ENCODE data around the gene EAF1. TPM values are rescaled to one million over a fixed set of nuclear protein-coding genes. Genes with fewer than 3 reads are reported as not detected.
A peak's percentile ranks its signal among the peaks of the same experiment; 100 is the strongest.
"Not testable (repeated sequence)": the region's sequence is repeated elsewhere in the genome, so short reads cannot be mapped to it uniquely, and the experiment has no call there.

Gene EAF1
- total and polyA plus RNA-seq, 4 experiments from 2014 or later = 8.9 to 19.7 (median 16.3) TPM

GRCh38 chr3:15385238-15385695 is 42.1 kb upstream of the EAF1 start:
- H3K4me3 ChIP-seq (ENCODE audit: low read length in 2 of 2); H3K27me3 Mint-ChIP-seq; H3K4me3 Mint-ChIP-seq; H3K36me3 ChIP-seq (ENCODE audit: insufficient read depth, low read length); intact Hi-C loops (cut with micrococcal nuclease); H3K9me3 ChIP-seq (ENCODE audit: control insufficient read depth in 1 of 2, low read length in 2 of 2); H3K27me3 ChIP-seq (ENCODE audit: insufficient read depth, low read length); DNase-seq; H3K4me1 Mint-ChIP-seq; H3K36me3 Mint-ChIP-seq; H3K4me1 ChIP-seq (ENCODE audit: insufficient read depth, low read length); H3K27ac ChIP-seq (ENCODE audit: low read depth, low read length); H3K27ac Mint-ChIP-seq: not testable (repeated sequence)
- peaks cover 0 to 14% (median 4%) of the 10 kb centered on the region in 8 donors for H3K9me3 Mint-ChIP-seq
- POLR2A ChIA-PET (ENCODE audit: partially characterized antibody) = interaction anchor here (1.2 kb wide), 1 partner anchor 179 kb away, joined by 4 read pairs; the partner anchor contains the start of gene CAPN7
- CTCF ChIA-PET (ENCODE audit: partially characterized antibody) = interaction anchor here (1.2 to 5.2 kb wide), 4 partner anchors 20 to 119 kb away, joined by 3 to 33 read pairs (median 8); partner anchors contain the start of gene SH3BP5

- Histone ChIP-seq H3K9me3 (ENCODE audit: control insufficient read depth in 1 of 2, low read length in 2 of 2) (no peaks in the 10 kb centered on the region), H3K27me3 (ENCODE audit: insufficient read depth, low read length) (no peaks in the 10 kb centered on the region), H3K4me3 (ENCODE audit: low read length in 2 of 2) (no peak overlapping the region), H3K27ac (ENCODE audit: low read depth, low read length) (no peak overlapping the region), H3K4me1 (ENCODE audit: insufficient read depth, low read length) (no peaks in the 10 kb centered on the region), H3K36me3 (ENCODE audit: insufficient read depth, low read length) (no peaks in the 10 kb centered on the region)
- Mint-ChIP-seq H3K27ac (peak overlapping the region in 1 of 7 donors; percentile 64), H3K4me3 (no peak overlapping the region), H3K9me3 (peaks cover 0 to 14% (median 4%) of the 10 kb centered on the region in 8 donors), H3K27me3 (no peaks in the 10 kb centered on the region), H3K4me1 (peaks cover 0 to 7% (median 3%) of the 10 kb centered on the region in 4 donors), H3K36me3 (no peaks in the 10 kb centered on the region)
- CTCF ChIA-PET (ENCODE audit: partially characterized antibody) = interaction anchor here (0.6 to 5.2 kb wide), 3 partner anchors 31 to 147 kb away, joined by 3 to 33 read pairs (median 3); no protein-coding TSS in a partner anchor
- POLR2A ChIA-PET (ENCODE audit: partially characterized antibody) = interaction anchor here (1.2 kb wide), 1 partner anchor 180 kb away, joined by 4 read pairs; the partner anchor contains the start of gene CAPN7
- no peak for DNase-seq
- intact Hi-C loops (cut with micrococcal nuclease) = no loop called here
Observed at GRCh38 chr3:15385901-15386653, 41.3 kb upstream of the EAF1 start.

DNA sequence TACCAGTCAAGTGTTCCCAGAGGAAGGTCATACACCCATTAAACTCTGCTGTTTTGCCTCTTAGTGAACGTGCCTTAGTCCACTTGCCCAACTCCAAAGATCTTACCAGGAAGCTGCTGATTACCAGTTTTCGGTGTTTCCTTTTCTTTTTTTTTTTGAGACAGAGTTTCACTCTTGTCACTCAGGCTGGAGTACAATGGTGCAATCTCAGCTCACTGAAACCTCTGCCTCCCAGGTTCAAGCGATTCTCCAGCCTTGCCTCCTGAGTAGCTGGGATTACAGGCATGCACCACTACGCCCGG is 40.8 kb upstream of the EAF1 start:
- H3K9me3 ChIP-seq (ENCODE audit: control insufficient read depth in 1 of 2, low read length in 2 of 2); H3K4me1 Mint-ChIP-seq; H3K27me3 ChIP-seq (ENCODE audit: insufficient read depth, low read length); H3K36me3 Mint-ChIP-seq; H3K36me3 ChIP-seq (ENCODE audit: insufficient read depth, low read length); POLR2A ChIA-PET (ENCODE audit: partially characterized antibody); DNase-seq; H3K27me3 Mint-ChIP-seq; H3K4me3 Mint-ChIP-seq; H3K27ac Mint-ChIP-seq; H3K4me1 ChIP-seq (ENCODE audit: insufficient read depth, low read length); H3K27ac ChIP-seq (ENCODE audit: low read depth, low read length); intact Hi-C loops (cut with micrococcal nuclease); H3K4me3 ChIP-seq (ENCODE audit: low read length in 2 of 2): not testable (repeated sequence)
- H3K9me3 Mint-ChIP-seq = peaks cover 0 to 14% (median 4%) of the 10 kb centered on the region in 8 donors
- CTCF ChIA-PET (ENCODE audit: partially characterized antibody) = interaction anchor here (5.2 kb wide), 1 partner anchor 120 kb away, joined by 33 read pairs; no protein-coding TSS in a partner anchor

DNA sequence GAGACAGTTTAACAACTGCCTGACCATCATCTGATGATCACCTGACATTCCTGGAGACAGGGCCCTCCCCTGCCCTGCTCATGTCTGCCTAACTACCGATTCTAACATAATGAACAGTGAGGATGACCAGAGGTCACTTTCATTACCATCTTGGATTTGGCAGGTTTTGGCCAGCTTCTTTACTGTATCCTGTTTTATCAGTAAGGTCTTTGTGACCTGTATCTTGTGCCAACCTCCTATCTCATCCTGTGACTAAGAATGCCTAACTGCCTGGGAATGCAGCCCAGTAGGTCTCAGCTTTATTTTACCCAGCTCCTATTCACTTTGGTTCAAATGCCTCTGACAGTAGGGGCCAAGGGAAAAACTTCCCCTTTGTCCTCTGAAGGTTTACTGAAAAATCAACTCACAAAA is 40.2 kb upstream of the EAF1 start:
- Histone ChIP-seq H3K27ac (ENCODE audit: low read depth, low read length) (no peak overlapping the region), H3K36me3 (ENCODE audit: insufficient read depth, low read length) (no peaks in the 10 kb centered on the region), H3K4me1 (ENCODE audit: insufficient read depth, low read length) (no peaks in the 10 kb centered on the region), H3K4me3 (ENCODE audit: low read length in 2 of 2) (no peak overlapping the region), H3K27me3 (ENCODE audit: insufficient read depth, low read length) (no peaks in the 10 kb centered on the region), H3K9me3 (ENCODE audit: control insufficient read depth in 1 of 2, low read length in 2 of 2) (no peaks in the 10 kb centered on the region)
- POLR2A ChIA-PET (ENCODE audit: partially characterized antibody) = no interaction called here
- H3K27me3 Mint-ChIP-seq = no peaks in the 10 kb centered on the region
- peaks cover 0 to 7% (median 3%) of the 10 kb centered on the region in 4 donors for H3K4me1 Mint-ChIP-seq
- H3K4me3 Mint-ChIP-seq = no peak overlapping the region
- intact Hi-C loops (cut with micrococcal nuclease) = no loop called here
- no peak for DNase-seq
- no peak overlapping the region for H3K27ac Mint-ChIP-seq
- no peaks in the 10 kb centered on the region for H3K36me3 Mint-ChIP-seq
- CTCF ChIA-PET (ENCODE audit: partially characterized antibody) = interaction anchor here (0.9 to 5.2 kb wide), 5 partner anchors 18 to 120 kb away, joined by 3 to 33 read pairs (median 3); partner anchors contain the start of gene SH3BP5
- H3K9me3 Mint-ChIP-seq = peaks cover 0 to 14% (median 4%) of the 10 kb centered on the region in 8 donors

DNA sequence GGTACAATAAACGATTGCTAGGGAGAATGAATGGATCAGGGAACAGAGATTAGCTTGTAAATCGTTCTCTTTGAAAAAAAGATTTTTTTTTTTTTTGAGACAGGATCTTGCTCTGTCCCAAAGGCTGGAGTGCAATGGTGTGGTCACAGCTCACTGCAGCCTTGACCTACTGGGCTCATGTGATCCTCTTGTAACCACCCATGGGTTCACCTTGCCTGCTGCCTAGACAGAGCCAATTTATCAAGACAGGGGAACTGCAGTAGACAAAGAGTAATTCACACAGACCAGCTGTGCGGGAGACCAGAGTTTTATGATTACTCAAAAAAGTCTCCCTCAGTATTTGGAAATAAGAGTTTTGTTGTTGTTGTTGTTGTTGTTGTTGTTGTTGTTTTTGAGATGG is 39.7 kb upstream of the EAF1 start:
- no peaks in the 10 kb centered on the region for H3K9me3 ChIP-seq (ENCODE audit: control insufficient read depth in 1 of 2, low read length in 2 of 2)
- H3K27ac Mint-ChIP-seq = no peak overlapping the region
- H3K4me1 ChIP-seq (ENCODE audit: insufficient read depth, low read length) = no peaks in the 10 kb centered on the region
- no peak overlapping the region for H3K27ac ChIP-seq (ENCODE audit: low read depth, low read length)
- no peak overlapping the region for H3K4me3 ChIP-seq (ENCODE audit: low read length in 2 of 2)
- no peaks in the 10 kb centered on the region for H3K27me3 ChIP-seq (ENCODE audit: insufficient read depth, low read length)
- no peak overlapping the region for H3K4me3 Mint-ChIP-seq
- no peaks in the 10 kb centered on the region for H3K36me3 ChIP-seq (ENCODE audit: insufficient read depth, low read length)
- no peaks in the 10 kb centered on the region for H3K27me3 Mint-ChIP-seq
- no peaks in the 10 kb centered on the region for H3K36me3 Mint-ChIP-seq
- ChIA-PET CTCF (ENCODE audit: partially characterized antibody) (interaction anchor here (0.9 to 5.2 kb wide), 7 partner anchors 13 to 185 kb away, joined by 3 to 33 read pairs (median 3); partner anchors contain the start of gene SH3BP5), POLR2A (ENCODE audit: partially characterized antibody) (interaction anchor here (1.4 kb wide), 1 partner anchor 122 kb away, joined by 4 read pairs; no protein-coding TSS in a partner anchor)
- H3K9me3 Mint-ChIP-seq = peaks cover 0 to 14% (median 4%) of the 10 kb centered on the region in 8 donors
- intact Hi-C loops (cut with micrococcal nuclease) = no loop called here
- H3K4me1 Mint-ChIP-seq = peaks cover 0 to 7% (median 3%) of the 10 kb centered on the region in 4 donors
- DNase-seq = no peak

- H3K27ac Mint-ChIP-seq; DNase-seq; H3K36me3 Mint-ChIP-seq; H3K36me3 ChIP-seq (ENCODE audit: insufficient read depth, low read length); H3K27me3 Mint-ChIP-seq; H3K4me1 ChIP-seq (ENCODE audit: insufficient read depth, low read length); H3K27ac ChIP-seq (ENCODE audit: low read depth, low read length); H3K27me3 ChIP-seq (ENCODE audit: insufficient read depth, low read length); H3K4me1 Mint-ChIP-seq; H3K4me3 ChIP-seq (ENCODE audit: low read length in 2 of 2); intact Hi-C loops (cut with micrococcal nuclease); H3K4me3 Mint-ChIP-seq; H3K9me3 ChIP-seq (ENCODE audit: control insufficient read depth in 1 of 2, low read length in 2 of 2): not testable (repeated sequence)
- POLR2A ChIA-PET (ENCODE audit: partially characterized antibody) = interaction anchor here (1.4 kb wide), 1 partner anchor 122 kb away, joined by 4 read pairs; no protein-coding TSS in a partner anchor
- peaks cover 0 to 14% (median 4%) of the 10 kb centered on the region in 8 donors for H3K9me3 Mint-ChIP-seq
- CTCF ChIA-PET (ENCODE audit: partially characterized antibody) = interaction anchor here (0.6 to 1.1 kb wide), 3 partner anchors 12 to 186 kb away, joined by 3 read pairs; no protein-coding TSS in a partner anchor
Observed at GRCh38 chr3:15388335-15388734, 39.1 kb upstream of the EAF1 start.

DNA sequence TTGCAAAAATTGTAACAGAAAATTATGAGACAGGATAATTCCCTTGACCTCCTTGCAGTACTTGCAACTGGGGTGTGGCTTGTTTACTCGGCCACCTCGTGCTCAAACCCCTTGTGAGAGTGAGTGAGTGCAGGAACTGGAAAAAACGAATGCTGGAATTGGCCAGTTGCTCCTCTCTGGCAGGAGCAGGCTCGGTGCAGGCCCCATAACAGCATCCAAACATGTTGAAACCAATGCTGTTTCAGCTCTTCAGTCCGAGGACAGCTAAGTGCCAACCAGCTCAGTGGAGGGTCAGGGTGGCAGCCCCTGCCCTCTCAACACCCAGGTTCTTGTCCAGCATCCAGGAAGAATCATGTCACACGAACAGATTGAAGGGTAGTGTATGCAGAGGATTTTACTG is 36.9 kb upstream of the EAF1 start:
- peaks cover 0 to 7% (median 2%) of the 10 kb centered on the region in 4 donors for H3K4me1 Mint-ChIP-seq
- ChIA-PET POLR2A (ENCODE audit: partially characterized antibody) (no interaction called here), CTCF (ENCODE audit: partially characterized antibody) (interaction anchor here (0.7 kb wide), 1 partner anchor 15 kb away, joined by 4 read pairs; no protein-coding TSS in a partner anchor)
- peak overlapping the region in 1 of 7 donors; percentile 52 for H3K27ac Mint-ChIP-seq
- no peaks in the 10 kb centered on the region for H3K9me3 ChIP-seq (ENCODE audit: control insufficient read depth in 1 of 2, low read length in 2 of 2)
- peaks cover 0 to 14% (median 4%) of the 10 kb centered on the region in 8 donors for H3K9me3 Mint-ChIP-seq
- no peaks in the 10 kb centered on the region for H3K27me3 ChIP-seq (ENCODE audit: insufficient read depth, low read length)
- H3K27me3 Mint-ChIP-seq = no peaks in the 10 kb centered on the region
- DNase-seq = no peak
- H3K36me3 ChIP-seq (ENCODE audit: insufficient read depth, low read length) = no peaks in the 10 kb centered on the region
- H3K36me3 Mint-ChIP-seq = no peaks in the 10 kb centered on the region
- no peak overlapping the region for H3K27ac ChIP-seq (ENCODE audit: low read depth, low read length)
- intact Hi-C loops (cut with micrococcal nuclease) = no loop called here
- H3K4me3 ChIP-seq (ENCODE audit: low read length in 2 of 2) = no peak overlapping the region
- no peaks in the 10 kb centered on the region for H3K4me1 ChIP-seq (ENCODE audit: insufficient read depth, low read length)
- H3K4me3 Mint-ChIP-seq = no peak overlapping the region
